Measurements from ENCODE around the gene ANGPTL7.
"Not testable (repeated sequence)": the region's sequence is repeated elsewhere in the genome, so short reads cannot be mapped to it uniquely, and the experiment has no call there.

Gene ANGPTL7

GRCh38 chr1:11178021-11179015, 10.8 kb upstream of the ANGPTL7 start:
- no peak for DNase-seq (ENCODE audit: low read depth)
- H3K4me3 ChIP-seq (ENCODE audit: low read depth, low read length) = no peak overlapping the region
- no peak for TF ChIP-seq CTCF (IDR thresholded peaks at IDR 0.05; ENCODE audit: insufficient read depth, low read depth, low read length, missing control alignments)

GRCh38 chr1:11179125-11179524, 10.0 kb upstream of the ANGPTL7 start:
- no peak for TF ChIP-seq CTCF (IDR thresholded peaks at IDR 0.05; ENCODE audit: insufficient read depth, low read depth, low read length, missing control alignments)
- DNase-seq (ENCODE audit: low read depth) = no peak
- no peak overlapping the region for H3K4me3 ChIP-seq (ENCODE audit: low read depth, low read length)

DNA sequence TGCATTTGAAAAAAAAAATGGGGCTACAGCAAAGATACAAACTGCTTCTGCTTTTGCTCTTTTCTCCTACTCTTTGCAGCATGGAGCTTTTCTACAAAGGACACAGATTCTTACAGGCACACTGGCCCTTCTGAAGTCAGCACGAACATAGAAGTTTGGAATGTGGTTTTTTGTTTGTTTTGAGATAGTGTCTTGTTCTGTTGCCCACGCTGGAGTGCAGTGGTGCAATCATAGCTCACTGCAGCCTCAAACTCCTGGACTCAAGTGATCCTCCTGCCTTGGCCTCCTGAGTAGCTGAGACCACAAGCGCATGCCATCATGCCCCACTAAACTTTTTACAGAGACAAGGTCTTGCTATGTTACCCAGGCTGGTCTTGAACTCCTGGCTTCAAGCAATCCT, 9.4 kb upstream of the ANGPTL7 start:
- not testable (repeated sequence) for DNase-seq (ENCODE audit: low read depth); H3K4me3 ChIP-seq (ENCODE audit: low read depth, low read length)

- no peak for DNase-seq (ENCODE audit: low read depth)
- no peak overlapping the region for H3K4me3 ChIP-seq (ENCODE audit: low read depth, low read length)
- no peak for TF ChIP-seq CTCF (IDR thresholded peaks at IDR 0.05; ENCODE audit: insufficient read depth, low read depth, low read length, missing control alignments)
These were observed 8.8 kb upstream of the ANGPTL7 start for GRCh38 chr1:11180342-11180744.

DNA sequence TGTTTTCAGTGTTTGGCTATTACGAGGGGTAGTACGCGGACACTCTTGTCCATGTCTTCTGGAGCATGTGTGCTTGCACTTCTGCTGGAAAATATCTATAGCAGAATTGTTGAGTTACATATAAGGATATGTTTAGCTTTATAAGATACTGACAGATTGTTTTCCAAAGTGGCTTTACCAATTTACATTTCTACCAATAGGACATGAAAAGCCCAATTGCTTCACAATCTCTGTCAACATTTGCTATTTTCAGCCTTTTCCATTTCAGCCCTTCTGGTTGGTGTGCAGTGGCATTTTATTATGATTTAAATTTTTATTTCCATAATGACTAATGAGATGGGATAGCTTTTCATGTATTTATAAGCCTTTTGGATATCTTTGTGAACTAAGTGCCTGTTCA, 6.3 kb upstream of the ANGPTL7 start:
- DNase-seq (ENCODE audit: low read depth) = no peak
- no peak overlapping the region for H3K4me3 ChIP-seq (ENCODE audit: low read depth, low read length)
- TF ChIP-seq CTCF (IDR thresholded peaks at IDR 0.05; ENCODE audit: insufficient read depth, low read depth, low read length, missing control alignments) = no peak

DNA sequence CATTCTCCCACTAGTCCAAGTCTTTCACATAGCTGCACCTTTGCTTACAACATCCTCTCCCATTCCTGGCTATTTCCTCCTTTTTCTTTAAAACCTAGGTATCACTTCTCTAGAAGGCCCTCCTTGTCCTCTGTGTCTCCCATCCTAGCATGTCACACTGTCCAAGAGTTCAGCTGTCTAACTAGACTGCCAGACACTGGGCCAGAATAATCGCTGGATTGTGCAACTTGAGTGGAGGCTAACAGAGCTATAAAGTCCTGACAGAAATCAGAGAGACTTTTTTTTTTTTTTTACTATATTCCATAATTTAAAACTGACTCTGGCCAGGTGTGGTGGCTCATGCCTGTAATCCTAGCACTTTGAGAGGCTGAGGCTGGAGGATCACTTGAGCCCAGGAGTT, 4.2 kb upstream of the ANGPTL7 start:
- H3K4me3 ChIP-seq (ENCODE audit: low read depth, low read length) = no peak overlapping the region
- DNase-seq (ENCODE audit: low read depth) = no peak
- TF ChIP-seq CTCF (IDR thresholded peaks at IDR 0.05; ENCODE audit: insufficient read depth, low read depth, low read length, missing control alignments) = no peak

DNA sequence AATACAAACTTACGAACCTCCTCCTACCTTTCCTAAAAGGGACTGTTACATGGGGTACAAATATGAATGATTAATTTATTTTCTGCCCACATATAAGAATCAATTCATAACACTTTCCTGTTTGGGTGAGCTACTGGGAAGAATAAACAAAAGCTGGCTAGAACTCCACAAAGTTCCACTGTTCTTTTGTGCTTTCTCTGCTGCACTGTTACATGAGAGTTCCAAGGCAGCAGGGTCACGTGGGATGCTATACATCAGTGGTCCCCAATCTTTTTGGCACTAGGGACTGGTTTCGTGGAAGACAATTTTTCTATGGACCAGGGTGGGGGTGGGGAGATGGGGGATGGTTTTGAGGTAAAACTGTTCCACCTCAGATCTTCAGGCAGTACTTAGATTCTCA, 2.2 kb upstream of the ANGPTL7 start:
- no peak for DNase-seq (ENCODE audit: low read depth)
- TF ChIP-seq CTCF (IDR thresholded peaks at IDR 0.05; ENCODE audit: insufficient read depth, low read depth, low read length, missing control alignments) = no peak
- H3K4me3 ChIP-seq (ENCODE audit: low read depth, low read length) = no peak overlapping the region

Data from GM12865 (cell line).